Measurements from ENCODE around the gene PAGE1.
"Not testable (repeated sequence)": the region's sequence is repeated elsewhere in the genome, so short reads cannot be mapped to it uniquely, and the experiment has no call there.

The PAGE1 gene, protein sequence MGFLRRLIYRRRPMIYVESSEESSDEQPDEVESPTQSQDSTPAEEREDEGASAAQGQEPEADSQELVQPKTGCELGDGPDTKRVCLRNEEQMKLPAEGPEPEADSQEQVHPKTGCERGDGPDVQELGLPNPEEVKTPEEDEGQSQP

DNA sequence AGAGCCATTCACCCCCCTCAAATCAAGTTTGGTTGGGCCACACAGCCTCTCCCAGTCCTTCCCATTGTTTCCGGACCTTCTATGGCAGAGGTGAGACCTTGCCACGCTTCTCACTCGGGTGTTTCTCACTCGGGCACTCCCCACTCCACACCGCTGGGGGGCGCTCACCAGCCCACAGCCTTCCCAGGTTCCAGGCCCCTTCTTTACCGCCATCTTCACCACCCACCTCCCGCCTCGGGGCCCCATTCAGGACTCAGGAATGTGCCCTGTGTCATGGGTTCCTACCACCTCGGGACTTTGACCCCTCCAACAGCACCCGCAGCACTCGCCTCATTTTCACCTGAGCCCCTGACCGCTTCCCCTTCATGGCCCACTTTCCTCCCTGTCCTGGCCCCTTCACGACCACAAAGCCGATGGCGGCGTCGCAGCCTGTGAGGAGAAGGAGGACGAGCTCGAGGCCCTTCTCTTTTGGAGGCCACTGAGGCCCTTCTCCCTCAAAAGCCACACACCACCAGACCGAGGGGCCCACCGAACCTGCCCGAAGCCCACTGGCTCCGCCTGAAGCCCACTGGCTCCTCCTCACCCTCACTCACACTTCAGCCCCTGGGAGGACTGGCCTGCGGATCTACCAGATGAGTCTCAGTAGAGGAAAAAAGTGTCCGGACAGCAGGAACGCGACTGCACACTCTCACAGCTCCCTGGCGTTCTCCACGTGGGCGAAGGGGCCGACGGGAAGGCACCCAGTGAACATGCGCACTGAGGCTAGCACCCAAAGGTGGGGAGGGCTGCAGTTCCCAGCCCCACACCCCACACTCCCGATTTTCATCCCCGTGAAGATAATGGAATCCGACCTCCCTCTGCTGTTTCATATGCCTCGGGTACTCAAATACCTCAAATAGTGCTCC is at the start of gene PAGE1:
Gene PAGE1 (minus strand): TSS at position 709 of the 905 bp plus-strand sequence. CDS start 1,214 bp downstream, outside the sequence.
- DNase-seq = no peak

DNA sequence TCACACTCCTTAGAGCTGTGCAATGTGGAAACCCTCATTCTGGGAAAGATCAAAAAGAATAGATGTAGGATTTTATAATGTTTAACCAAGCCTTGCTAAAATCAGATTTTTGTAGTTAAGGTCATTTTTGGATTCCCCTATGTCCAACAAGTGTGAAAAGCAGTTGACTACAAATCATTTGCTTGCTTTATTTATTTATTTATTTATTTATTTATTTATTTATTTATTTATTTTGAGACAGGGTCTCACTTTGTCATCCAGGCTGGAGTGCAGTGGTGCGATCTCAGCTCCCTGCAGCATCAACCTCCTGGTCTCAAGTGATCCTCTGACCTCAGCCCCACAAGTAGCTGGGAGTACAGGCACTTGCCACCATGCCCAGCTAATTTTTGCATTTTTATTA is 45.7 kb upstream of the PAGE1 start:
- DNase-seq = not testable (repeated sequence)

DNA sequence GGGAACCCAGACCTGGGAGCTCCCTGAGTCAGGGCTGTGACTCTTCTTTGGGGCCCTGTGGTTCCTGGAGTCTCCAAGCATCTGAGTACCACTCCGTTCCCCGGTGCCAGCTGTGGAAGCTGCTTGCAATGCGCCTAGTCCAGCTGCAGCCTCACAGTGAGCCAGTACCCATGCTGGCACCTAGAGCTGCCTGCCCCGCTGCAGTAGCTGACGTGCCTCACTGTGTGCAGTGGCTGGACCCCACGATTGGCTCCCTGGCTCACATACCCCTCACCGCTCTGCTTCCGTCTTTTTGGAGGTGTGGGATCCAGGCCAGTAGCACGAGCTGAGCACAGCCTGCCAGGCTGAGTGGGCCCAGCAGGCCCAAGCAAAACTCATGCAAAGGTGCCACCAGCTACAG is 32.1 kb upstream of the PAGE1 start:
- DNase-seq = no peak

DNA sequence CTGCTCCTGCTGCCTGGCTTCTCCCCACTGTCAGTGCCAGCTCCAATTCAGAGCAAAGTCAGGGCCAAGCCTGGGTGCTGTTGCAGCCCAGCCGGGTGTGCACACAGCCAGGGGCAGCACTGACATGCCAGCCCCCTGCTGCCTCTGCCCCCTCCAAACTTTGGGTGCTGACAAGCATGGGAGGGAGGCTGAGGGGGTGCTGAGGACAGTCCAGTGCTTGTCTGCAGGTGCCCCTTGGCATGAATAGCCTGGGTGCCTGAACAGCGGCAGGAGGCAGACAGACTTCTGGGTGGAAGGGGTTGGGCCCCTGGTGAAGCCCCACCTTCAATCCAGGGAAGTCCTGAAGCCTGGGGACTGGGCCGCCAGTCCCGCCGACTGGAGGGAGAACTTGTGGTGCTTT is 31.2 kb upstream of the PAGE1 start:
- DNase-seq = no peak

DNA sequence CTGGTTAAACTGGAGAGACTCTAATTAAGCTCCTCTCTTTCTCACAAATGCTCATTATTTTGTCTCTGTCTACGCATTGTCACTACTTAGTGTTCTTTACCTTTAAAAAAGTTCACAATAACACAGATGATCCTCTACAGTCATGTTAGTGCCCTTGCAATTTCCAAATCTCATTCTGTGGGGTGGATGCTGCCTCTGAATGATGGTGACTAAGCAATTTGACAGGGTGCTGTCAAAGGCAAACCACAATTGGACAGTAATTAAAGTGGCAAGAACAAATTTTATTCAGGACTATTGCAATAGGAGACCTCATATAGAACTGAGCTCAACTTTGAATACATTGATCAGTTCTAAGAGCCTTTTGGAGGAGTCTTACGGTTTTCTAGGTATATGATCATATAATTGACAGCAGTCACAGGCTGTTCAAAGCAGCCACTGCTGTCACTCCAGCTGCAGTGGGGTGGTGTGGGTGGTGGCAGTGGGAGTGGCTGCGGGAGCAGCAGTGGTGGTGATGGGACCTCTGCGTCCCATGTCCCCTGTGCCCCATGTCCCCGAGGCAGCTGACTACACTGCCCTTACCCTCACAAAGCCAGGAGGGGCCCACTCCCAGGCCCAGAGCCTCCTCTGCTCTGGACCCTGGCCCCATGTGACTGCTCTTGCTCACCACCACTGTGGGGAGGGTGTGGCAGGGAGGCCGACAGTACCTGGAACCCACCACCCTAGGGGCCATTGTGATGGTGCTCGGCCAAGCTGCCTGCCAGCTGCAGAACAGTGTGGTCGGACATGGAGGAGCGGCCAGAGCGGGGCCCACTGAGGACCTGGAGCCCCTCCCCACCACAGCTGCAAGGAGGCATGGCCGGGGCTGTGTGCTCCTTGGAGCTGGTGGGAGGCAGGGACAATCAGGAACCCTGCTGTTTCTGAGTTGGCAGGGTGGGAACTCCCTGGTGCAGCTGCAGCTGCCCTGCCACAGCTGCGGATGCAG is 30.4 kb upstream of the PAGE1 start:
- DNase-seq = no peak

DNA sequence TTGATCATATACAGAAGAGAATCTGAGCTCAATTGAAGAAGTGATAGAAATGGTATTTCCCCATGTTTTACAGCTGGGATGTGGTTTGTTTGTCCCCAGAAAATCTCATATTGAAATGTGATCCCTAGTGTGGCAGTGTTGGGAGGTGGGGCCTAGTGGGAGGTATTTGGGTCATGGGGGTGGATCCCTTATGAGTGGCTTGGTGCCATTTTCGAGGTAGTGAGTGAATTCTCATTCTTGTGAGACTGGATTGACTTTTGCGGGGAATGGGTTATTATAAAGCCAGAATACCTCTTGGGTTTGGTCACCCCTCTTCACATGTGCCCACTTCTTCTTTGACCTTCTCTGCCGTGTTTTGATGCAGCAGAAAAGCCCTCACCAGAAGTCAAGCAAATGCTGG is 29.6 kb upstream of the PAGE1 start:
- DNase-seq = no peak

DNA sequence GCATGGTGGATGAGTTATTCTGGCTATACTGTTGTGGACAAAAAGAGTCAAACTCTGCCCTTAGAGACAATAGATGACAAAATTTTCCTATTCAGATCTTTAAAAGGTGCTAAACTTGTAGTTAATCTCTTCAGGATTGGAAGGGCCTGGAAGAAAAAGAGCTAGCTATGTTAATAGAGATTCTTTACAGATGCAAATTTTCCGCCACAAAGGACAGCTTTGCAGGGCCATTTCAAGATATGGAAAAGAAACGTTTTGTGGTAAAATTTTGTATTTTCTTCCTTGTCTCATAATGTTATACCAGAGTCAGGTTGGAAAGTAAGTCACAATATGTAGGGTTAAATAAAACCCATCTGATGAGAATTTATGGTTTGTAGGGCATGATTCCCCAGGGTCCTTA is 24.3 kb upstream of the PAGE1 start:
- not testable (repeated sequence) for DNase-seq

DNA sequence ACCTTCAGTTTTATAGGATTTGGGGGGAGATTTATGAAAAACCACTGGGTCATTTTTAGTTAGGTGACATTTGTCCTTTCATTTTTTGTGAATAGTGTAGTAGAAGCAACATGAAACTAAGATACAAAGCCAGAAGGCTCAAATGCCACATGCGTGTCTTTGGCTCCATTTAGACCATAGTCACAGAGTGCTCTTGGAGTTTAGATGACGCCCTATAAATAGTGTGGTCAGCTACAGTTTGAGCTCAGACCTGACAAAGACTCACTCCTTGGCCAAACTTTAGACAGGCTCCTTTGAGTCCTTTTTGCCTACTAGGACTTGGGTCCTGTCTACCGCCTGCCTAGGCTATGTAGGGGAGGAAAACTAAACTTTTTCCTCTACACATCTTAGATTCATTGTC is 16.8 kb upstream of the PAGE1 start:
- DNase-seq = no peak

DNA sequence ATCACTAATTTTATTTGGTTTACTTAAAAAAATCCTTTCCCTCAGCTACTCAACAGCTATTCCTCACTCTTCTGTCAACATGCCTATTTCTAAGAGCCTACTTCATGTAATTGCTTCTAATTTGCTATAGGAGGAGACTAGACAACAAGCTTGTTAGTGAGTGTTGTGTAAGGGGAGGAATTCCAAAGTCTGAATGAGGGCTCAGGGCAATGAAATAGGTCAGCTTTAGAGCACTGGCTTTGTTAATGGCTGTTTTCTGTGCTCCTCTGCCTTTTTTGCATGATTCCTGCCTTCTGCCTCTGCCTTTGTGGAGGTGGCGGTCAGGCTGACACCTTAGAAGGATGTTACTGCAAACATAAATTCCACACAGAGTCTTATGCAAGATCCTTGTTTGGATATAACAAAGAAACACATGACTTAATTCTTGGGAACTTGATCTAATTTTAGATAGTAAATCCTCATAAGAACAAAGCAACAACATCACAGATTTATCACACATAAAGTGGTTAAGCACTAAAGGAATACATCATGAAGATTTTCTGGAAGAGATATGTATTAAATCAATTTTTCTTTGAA is 15.0 kb upstream of the PAGE1 start:
- DNase-seq = no peak

DNA sequence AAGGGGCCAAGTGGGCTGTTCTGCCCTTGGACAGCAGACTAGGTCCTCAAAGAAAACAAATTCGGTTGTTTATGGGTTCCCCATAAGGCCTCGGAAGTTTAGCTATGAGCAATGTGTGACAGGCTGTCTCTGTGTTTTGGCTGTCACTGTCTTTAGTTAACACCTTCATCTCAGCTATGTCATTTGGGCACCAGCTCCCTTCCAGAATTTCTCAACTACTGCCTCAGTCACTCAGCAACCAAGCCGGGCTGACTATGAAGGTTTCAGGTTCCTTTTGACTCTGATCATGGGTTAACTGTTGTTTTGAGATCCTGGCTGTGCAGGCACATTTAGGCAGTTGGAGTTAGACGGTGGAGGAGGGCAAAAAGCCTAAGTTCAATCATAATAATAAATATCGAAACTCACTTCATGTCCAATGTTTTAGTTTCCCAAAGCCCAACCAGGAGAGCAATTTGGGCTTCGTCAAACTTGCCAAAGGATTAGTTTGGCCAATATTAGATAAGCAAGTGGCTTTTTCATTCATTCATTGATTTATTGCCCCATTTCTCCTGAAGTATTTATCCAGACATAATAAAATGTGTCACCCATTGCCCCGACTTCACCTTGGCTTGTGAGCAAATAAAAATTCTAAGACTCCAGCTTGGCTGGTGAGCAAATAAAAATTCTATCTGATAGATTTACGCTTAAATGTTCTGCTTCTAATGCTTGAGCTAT is 9.1 kb upstream of the PAGE1 start:
- DNase-seq = no peak

DNA sequence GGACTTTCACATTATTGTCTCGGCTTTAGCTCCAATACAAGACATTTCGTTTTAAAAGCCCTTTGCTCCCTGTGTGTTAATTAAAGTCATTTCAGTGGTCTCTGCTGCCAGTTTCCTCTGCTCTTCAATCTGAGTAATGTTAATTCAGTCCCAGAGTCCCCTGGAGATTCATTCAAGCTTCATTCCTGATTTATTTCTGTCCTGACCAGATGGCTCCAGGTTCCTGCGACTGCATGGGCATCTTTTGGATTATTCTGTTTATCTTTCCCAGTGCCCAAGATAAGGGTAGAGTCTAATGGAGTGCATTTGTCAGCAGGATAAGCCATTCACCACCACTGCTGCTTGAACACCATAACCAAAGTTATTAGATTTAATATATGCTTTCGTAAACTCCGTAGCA is 6.1 kb upstream of the PAGE1 start:
- no peak for DNase-seq

DNA sequence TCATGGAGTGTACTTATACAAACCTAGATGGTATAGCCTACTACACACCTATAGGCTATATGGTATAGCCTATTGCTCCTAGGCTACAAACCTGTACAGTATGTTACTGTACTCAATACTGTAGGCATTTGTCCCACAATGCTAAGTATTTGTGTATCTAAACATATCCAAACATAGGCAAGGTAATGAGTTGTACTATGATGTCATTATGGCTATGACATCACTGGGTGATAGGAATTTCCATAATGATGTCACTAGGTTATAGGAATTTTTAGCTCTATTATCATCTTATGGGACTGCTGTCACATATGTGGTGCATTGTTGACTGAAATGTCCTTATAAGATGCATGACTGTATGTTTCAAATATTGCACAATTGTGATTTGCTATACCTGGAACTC is 5.5 kb upstream of the PAGE1 start:
- DNase-seq = no peak

DNA sequence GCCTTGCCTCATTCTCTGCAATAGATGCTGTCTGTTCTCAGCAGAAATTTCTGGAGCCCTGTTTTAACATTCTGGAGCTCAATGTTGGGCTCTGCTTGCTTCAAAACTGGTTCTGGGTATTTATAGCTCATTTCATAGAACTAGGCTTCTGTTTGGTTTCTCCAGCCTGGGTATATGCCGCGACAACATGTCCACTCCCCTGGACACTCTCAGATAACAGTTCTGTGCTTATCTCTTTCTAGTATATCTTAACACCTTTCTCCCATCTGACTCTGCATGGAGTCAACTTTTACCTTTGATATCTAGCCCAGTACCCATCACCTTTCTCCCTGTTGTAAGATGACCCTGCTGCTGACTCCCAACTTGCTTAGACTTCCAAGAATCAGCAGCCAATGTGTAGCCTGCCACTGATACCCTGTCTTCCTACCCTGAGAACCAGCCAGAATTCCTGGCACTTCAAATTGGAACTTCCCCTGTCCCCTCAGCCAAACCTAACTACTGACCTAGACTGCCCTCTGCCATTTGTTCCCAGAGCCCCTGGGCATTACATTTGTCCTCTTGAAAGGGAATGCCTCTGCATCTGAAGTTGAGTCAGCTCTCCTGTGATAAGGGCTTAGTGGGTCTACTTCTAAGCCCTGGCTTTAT is 20.6 kb downstream of the PAGE1 start:
- DNase-seq = no peak

DNA sequence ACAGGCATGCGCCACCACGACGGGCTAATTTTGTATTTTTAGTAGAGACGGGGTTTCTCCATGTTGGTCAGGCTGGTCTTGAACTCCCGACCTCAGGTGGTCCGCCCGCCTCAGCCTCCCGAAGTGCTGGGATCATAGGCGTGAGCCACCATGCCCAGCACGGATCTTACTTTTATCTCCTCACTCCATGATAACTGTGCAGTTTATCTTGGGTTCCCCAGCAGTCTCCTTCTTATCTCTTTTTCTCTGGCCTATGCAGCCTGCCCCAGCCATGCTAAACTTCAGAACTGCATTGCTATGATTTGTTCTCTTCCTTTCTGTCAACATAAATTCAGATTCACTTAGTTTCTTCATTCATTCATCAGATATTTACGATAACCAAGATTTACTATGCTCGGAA is 22.4 kb downstream of the PAGE1 start:
- DNase-seq = no peak

DNA sequence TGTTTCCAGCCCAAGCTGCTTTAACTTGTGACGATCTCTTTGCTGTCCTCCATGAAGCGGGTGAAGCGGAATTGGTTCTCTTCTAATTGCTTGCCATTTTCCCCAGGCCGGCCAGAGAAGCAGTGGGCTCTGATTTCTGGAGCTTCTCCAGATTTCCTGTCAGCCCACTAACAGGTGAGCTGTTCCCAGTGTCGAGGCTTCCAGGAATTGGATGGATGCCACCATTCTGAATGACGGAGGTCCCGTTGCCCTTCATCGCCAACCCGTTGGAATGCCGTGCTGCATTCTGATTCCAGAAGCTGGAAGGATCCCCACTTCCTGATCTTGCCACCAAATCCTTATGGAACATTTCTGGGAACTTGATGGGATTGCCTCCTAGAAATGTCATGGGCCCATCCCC is 31.0 kb downstream of the PAGE1 start:
- DNase-seq = no peak

DNA sequence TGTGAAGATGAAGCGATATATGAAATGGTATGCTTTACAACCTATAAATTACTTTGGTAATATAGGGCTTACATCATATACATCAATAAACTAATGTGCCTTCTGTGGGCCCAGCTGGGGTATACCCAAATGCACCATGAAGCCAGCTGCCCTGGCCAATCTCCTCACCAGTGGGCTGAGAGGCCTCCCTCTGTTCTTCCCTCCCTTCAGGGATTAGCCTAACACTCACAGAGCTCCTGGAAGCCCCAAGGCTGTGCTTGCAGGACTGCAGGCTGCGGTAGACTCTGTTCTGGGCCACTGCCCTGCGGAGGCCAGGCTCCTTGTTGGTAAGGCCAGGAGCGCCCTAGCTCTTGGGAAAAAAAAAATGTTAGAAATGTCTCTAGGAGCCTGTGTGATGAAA is 33.9 kb downstream of the PAGE1 start:
- DNase-seq = no peak

DNA sequence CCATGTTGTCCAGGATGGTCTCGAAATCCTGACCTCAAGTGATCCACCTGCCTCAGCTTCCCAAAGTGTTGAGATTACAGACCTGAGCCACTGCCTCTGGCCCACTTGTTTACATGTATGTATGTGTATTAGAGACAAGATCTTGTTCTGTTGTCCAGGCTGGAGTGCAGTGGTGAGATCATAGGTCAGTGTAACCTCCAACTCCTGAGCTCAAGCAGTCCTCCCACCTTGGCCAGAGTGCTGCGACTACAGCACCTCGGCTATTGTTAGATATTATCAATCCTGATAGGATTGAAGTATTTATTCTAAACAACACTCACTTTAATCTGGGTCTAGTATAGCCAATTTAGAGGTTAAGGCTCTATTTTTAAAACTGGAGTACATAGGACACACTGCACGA is 36.0 kb downstream of the PAGE1 start:
- DNase-seq = no peak

DNA sequence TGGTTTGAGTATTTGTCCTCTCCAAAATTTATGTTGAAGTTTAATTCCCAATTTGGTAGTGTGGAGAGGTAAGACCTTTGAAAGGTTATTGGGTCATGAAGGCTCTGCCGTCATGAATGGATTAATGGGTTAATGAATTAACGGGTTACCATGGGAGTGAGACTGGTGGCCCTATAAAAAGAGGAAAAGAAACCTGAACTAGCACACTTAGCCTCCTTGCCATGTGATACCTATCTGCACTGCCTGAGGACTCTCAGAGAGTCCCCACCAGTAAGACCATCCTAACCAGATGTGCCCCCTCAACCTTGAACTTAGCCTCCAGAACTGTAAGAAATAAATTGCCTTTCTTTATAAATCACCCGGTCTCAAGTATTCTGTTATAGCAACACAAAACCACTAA is 39.3 kb downstream of the PAGE1 start:
- no peak for DNase-seq

DNA sequence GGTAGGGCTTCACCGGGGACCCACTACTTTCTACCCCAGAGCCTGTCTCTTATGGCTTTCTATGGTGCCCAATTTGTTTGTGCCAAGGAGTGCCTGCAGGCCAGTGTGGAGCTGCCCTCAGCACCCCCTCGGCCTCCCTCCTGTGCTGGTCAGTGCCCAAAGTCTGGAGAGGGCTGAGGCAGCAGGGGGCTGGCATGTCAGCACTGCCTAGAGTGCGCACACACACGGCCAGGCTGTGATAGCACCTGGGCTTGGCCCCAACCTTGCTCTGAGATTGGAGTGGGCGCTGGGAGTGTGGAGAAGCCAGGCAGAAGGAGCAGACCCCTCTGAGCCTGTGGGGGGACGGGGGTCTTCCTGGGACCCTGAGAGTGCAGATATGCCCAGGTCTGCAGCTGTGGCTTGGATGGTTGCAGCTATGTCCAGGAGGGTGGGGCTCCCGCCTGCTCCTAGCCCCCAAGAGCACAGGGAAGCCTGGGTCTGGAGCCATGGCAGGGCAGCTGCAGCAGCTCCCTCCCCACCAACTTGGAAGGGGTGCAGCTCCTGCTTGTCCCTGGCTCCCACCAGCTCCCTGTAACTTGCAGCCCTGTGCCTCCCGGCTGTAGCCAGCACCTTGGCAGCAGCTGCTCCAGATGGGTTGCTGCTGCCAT is 50.7 kb downstream of the PAGE1 start:
- no peak for DNase-seq

Data from DMS 273 treated with DMSO at 0.1 percent for 48 hours (cell line).